K562 (cell line): ENCODE measurements around the gene INPP5K. TPM values are rescaled to one million over a fixed set of nuclear protein-coding genes. Genes with fewer than 3 reads are reported as not detected.

Experiments used
- BHLHE40 ChIP-seq: IDR thresholded peaks from 2 replicates; pipeline ENCODE4 v1.6.1; 2011; ENCODE audit warnings: low read length, improper control_type of control experiment
- FIP1L1 ChIP-seq: fragments of 200-400 bp; formaldehyde crosslinking; IDR thresholded peaks from 2 replicates; pipeline ENCODE4 v1.6.1; 2018; ENCODE audit warnings: mild to moderate bottlenecking, low read depth, low read length; ENCODE audit not compliant: poor library complexity, severe bottlenecking
- FOS ChIP-seq: IDR thresholded peaks from 3 replicates; pipeline ENCODE4 v1.6.1; 2011; ENCODE audit not compliant: insufficient read length; ENCODE audit errors: extremely low read depth
- FUS ChIP-seq: fragments of 200-400 bp; formaldehyde crosslinking; optimal IDR thresholded peaks from 2 replicates; pipeline ENCODE3; 2017; ENCODE audit warnings: low read depth, low read length
- NR0B1 ChIP-seq: fragments of 450-650 bp; IDR thresholded peaks from one replicate; pipeline ENCODE4 v1.6.1; 2018; ENCODE audit warnings: mild to moderate bottlenecking, moderate library complexity; ENCODE audit not compliant: partially characterized antibody
- NRF1 ChIP-seq, 2 experiments: fragments of 450-650 bp; IDR thresholded peaks in 1 of 2; conservative IDR thresholded peaks in 1 of 2; 2 replicates each; pipeline ENCODE4 v1.6.1; 2014; ENCODE audit warnings: mild to moderate bottlenecking in 2 of 2
- PCBP1 ChIP-seq: fragments of 200-400 bp; formaldehyde crosslinking; IDR thresholded peaks from 2 replicates; pipeline ENCODE4 v1.6.1; 2018; ENCODE audit warnings: mild to moderate bottlenecking, low read depth, low read length; ENCODE audit not compliant: poor library complexity, severe bottlenecking
- PHF8 ChIP-seq: fragments of 200-600 bp; sonication (generic); IDR thresholded peaks from 2 replicates; pipeline ENCODE4 v1.6.1; 2012; ENCODE audit warnings: mixed run types, mild to moderate bottlenecking, inconsistent platforms, low read length, moderate library complexity, borderline replicate concordance
- PHTF2 ChIP-seq: fragments of 250-450 bp; sonication (Bioruptor Pico); IDR thresholded peaks from 2 replicates; pipeline ENCODE4 v1.5.0; 2021; ENCODE audit warnings: mild to moderate bottlenecking
- POLR2A ChIP-seq: fragments of 450-650 bp; conservative IDR thresholded peaks from 2 replicates; pipeline ENCODE4 v1.6.1; 2016
- PPARD ChIP-seq: fragments of 250-450 bp; sonication (Bioruptor Pico); IDR thresholded peaks from 2 replicates; pipeline ENCODE4 v1.8.0; 2022; ENCODE audit warnings: inconsistent platforms, mild to moderate bottlenecking, moderate library complexity
- ZFX ChIP-seq: sonication (generic); formaldehyde crosslinking; IDR thresholded peaks from 2 replicates; pipeline ENCODE4 v1.8.0; 2022; ENCODE audit warnings: mild to moderate bottlenecking, missing genetic modification reagents, moderate library complexity
- polyA plus RNA-seq, 8 experiments: library from polyadenylated mRNA; depleted of rRNA in 4 of 8; stranded (reverse) in 5 of 8; unstranded in 3 of 8; fragments of >200 nt; fragmentation: Nextera tagmentation in 2 of 8; fragmentation: Illumina TruSeq in 1 of 8; extraction: Ambion mirVana in 2 of 8; extraction: Trizol in 1 of 8; gene quantifications; 2 replicates each; pipeline versions ENCODE4 v1.2.1 to v1.2.3, GENCODE V29; 2011 to 2014; ENCODE audit warnings: inconsistent platforms in 1 of 8, missing spikeins in 1 of 8
- total RNA-seq, 7 experiments: library from RNA; depleted of rRNA in 6 of 7; stranded (reverse); fragments of >200 nt in 6 of 7; fragmentation: Illumina TruSeq in 2 of 7; extraction: Trizol in 2 of 7; gene quantifications; 2 replicates each; pipeline versions ENCODE4 v1.2.1 to v1.2.3, GENCODE V29; 2011 to 2021; ENCODE audit warnings: low replicate concordance in 1 of 7
- TF ChIP-seq, protein P1 (sequence below): fragments of 450-650 bp; IDR thresholded peaks from 2 replicates; pipeline ENCODE4 v1.6.1; 2016; ENCODE audit warnings: low read depth
- TF ChIP-seq, protein P2 (sequence below): fragments of 200-800 bp; sonication (Bioruptor generic); IDR thresholded peaks from 2 replicates; pipeline ENCODE4 v1.6.1; 2017; ENCODE audit warnings: missing genetic modification characterization, missing compliant biosample characterization

The INPP5K gene
- total and polyA plus RNA-seq, 9 of the 15 experiments (the other 6 are each of a cell fraction or from before 2014, with no cell fraction given), result 0.63 to 15.1 (median 10.1) TPM

DNA sequence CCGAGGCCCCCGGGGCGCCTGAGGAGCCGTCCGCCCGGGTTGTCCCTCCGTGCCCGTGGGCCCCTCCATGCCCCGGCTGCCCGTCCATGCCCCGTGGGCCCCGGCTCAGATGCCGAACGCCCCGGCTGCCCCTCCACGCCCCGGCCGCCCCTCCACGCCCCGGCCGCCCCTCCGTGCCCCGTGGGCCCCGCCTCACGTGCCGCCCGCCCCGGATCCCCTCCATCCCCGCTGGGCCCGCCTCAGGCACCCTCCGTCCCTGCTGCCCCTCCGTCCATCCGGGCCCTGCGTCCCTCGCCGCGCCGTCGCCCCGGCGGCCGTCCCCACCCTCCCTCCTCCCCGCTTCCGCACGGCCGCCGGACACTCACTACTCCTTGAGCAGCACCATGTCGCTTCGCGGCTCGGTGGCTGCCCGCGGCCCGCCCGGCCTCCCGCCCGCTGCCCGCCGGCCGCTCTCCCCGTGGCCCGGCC, 45.8 kb upstream of the INPP5K start (continued):
- TF ChIP-seq, protein P1, sequence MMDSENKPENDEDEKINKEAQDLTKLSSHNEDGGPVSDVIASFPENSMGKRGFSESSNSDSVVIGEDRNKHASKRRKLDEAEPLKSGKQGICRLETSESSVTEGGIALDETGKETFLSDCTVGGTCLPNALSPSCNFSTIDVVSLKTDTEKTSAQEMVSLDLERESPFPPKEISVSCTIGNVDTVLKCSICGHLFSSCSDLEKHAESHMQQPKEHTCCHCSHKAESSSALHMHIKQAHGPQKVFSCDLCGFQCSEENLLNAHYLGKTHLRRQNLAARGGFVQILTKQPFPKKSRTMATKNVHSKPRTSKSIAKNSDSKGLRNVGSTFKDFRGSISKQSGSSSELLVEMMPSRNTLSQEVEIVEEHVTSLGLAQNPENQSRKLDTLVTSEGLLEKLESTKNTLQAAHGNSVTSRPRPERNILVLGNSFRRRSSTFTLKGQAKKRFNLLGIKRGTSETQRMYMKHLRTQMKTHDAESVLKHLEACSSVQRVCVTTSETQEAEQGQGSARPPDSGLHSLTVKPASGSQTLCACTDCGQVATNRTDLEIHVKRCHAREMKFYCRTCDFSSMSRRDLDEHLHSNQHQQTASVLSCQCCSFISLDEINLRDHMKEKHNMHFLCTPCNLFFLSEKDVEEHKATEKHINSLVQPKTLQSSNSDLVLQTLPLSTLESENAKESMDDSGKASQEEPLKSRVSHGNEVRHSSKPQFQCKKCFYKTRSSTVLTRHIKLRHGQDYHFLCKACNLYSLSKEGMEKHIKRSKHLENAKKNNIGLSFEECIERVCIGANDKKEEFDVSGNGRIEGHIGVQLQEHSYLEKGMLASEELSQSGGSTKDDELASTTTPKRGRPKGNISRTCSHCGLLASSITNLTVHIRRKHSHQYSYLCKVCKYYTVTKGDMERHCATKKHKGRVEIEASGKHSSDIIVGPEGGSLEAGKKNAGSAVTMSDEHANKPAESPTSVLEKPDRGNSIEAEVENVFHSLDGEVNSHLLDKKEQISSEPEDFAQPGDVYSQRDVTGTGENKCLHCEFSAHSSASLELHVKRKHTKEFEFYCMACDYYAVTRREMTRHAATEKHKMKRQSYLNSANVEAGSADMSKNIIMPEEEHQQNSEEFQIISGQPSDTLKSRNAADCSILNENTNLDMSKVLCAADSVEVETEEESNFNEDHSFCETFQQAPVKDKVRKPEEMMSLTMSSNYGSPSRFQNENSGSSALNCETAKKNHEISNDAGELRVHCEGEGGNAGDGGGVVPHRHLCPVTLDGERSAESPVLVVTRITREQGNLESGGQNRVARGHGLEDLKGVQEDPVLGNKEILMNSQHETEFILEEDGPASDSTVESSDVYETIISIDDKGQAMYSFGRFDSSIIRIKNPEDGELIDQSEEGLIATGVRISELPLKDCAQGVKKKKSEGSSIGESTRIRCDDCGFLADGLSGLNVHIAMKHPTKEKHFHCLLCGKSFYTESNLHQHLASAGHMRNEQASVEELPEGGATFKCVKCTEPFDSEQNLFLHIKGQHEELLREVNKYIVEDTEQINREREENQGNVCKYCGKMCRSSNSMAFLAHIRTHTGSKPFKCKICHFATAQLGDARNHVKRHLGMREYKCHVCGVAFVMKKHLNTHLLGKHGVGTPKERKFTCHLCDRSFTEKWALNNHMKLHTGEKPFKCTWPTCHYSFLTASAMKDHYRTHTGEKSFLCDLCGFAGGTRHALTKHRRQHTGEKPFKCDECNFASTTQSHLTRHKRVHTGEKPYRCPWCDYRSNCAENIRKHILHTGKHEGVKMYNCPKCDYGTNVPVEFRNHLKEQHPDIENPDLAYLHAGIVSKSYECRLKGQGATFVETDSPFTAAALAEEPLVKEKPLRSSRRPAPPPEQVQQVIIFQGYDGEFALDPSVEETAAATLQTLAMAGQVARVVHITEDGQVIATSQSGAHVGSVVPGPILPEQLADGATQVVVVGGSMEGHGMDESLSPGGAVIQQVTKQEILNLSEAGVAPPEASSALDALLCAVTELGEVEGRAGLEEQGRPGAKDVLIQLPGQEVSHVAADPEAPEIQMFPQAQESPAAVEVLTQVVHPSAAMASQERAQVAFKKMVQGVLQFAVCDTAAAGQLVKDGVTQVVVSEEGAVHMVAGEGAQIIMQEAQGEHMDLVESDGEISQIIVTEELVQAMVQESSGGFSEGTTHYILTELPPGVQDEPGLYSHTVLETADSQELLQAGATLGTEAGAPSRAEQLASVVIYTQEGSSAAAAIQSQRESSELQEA, result no peak
- no peak for TF ChIP-seq PHTF2
- no peak for TF ChIP-seq POLR2A
- peak; percentile 16 for TF ChIP-seq FUS
- peak; percentile 14 for TF ChIP-seq FIP1L1
- TF ChIP-seq NRF1 (conservative IDR thresholded peaks at IDR 0.05 in 1 of 2, IDR thresholded peaks at IDR 0.05 in 1 of 2), result 0 out of 4 replicates have a peak, but pooled peaks of 1 of the 2 experiments have one; percentile 4
- peak; percentile 2; the same call in 1 of the 2 replicates for TF ChIP-seq PHF8
- no peak for TF ChIP-seq FOS
- TF ChIP-seq BHLHE40, result peak; percentile 19; the same call in 1 of the 2 replicates
- TF ChIP-seq, protein P2, sequence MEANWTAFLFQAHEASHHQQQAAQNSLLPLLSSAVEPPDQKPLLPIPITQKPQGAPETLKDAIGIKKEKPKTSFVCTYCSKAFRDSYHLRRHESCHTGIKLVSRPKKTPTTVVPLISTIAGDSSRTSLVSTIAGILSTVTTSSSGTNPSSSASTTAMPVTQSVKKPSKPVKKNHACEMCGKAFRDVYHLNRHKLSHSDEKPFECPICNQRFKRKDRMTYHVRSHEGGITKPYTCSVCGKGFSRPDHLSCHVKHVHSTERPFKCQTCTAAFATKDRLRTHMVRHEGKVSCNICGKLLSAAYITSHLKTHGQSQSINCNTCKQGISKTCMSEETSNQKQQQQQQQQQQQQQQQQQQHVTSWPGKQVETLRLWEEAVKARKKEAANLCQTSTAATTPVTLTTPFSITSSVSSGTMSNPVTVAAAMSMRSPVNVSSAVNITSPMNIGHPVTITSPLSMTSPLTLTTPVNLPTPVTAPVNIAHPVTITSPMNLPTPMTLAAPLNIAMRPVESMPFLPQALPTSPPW (CRISPR knock-in tag), result no peak
- TF ChIP-seq PCBP1, result no peak
- no peak for TF ChIP-seq PPARD (CRISPR knock-in tag)
- TF ChIP-seq ZFX (CRISPR knock-in tag), result 0 out of 2 replicates have a peak, but pooled peaks have one; percentile 2
- no peak for TF ChIP-seq NR0B1
